IPS-20b (cell line): ENCODE measurements around the gene LRRC7.
A peak's percentile ranks its signal among the peaks of the same experiment; 100 is the strongest.
"Not testable (repeated sequence)": the region's sequence is repeated elsewhere in the genome, so short reads cannot be mapped to it uniquely, and the experiment has no call there.

ENCODE experiments used
- H3K27ac ChIP-seq: one replicate; pipeline ENCODE4 v1.5.1; 2013; ENCODE audit warnings: low read length
- H3K27me3 ChIP-seq: 2 replicates; pipeline ENCODE4 v1.6.1; 2013; ENCODE audit warnings: mild to moderate bottlenecking, low read length, inconsistent platforms; ENCODE audit not compliant: insufficient read depth
- H3K36me3 ChIP-seq: 2 replicates; pipeline ENCODE4 v1.6.1; 2013; ENCODE audit warnings: low read depth, mild to moderate bottlenecking, inconsistent platforms, low read length, moderate library complexity; ENCODE audit not compliant: insufficient read depth
- H3K4me1 ChIP-seq: 2 replicates; pipeline ENCODE4 v1.6.1; 2013; ENCODE audit warnings: mild to moderate bottlenecking, control low read depth, inconsistent platforms, low read length, moderate library complexity; ENCODE audit not compliant: insufficient read depth
- H3K4me3 ChIP-seq: 2 replicates; pipeline ENCODE4 v1.5.1; 2013; ENCODE audit warnings: mild to moderate bottlenecking, low read length, inconsistent platforms
- H3K9ac ChIP-seq: 2 replicates; pipeline ENCODE4 v1.6.1; 2013; ENCODE audit warnings: low read depth, mild to moderate bottlenecking, inconsistent platforms, low read length, moderate library complexity
- H3K9me3 ChIP-seq: 2 replicates; pipeline ENCODE4 v1.6.1; 2013; ENCODE audit warnings: mild to moderate bottlenecking, low read depth, low read length, inconsistent platforms; ENCODE audit not compliant: insufficient read depth

Gene LRRC7

DNA sequence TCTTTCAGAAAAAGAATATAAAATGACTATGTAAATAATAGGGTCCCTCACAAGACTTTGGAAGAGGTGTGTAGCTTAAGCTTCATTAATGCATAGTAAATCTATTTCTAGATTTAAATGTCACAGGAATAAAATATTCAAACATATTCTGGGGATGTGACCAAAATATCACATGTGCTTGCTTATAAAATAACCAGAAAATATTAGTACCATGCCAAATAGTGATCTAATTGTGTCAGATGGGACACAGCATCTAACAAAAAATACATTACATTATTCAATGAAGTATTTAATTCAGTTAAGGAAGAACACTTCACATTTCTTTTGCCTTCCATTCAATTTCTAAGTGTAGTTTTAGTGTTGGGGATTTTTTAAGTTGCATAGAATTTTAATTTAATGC lies 458.1 kb downstream of the LRRC7 start:
- Histone ChIP-seq H3K27ac (no peak overlapping the region), H3K4me3 (no peak overlapping the region), H3K27me3 (no peaks in the 10 kb centered on the region), H3K36me3 (no peaks in the 10 kb centered on the region), H3K9me3 (no peaks in the 10 kb centered on the region), H3K4me1 (no peaks in the 10 kb centered on the region), H3K9ac (no peak overlapping the region)

DNA sequence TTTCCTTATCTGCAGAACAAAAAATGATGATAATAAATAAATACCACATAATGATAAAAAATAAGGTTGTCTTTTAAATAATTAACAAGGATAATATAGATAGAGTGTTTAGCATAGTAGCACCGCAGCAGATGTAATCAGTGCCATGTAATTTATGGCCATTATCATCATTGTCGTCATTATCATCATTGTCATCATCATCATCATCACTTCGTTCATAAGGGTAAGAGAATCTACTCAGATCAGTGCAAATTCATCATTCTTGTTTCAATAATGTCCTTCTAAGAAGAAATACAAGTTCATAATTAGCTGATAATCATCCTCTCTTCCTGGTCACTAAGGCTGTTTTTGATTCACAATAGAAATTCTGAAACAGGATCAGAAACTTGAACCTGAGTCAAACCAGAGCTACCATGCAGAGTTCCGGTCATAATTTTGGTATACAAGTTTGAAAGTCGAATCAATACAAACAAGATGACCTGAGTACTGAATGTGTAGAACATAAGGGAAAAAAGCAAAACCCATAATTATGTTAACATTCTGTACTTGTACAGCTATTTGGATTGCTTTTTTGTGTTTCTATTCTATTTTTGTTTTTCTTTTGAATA lies 465.6 kb downstream of the LRRC7 start:
- H3K27ac ChIP-seq = no peak overlapping the region
- H3K27me3 ChIP-seq = no peaks in the 10 kb centered on the region
- peaks cover 4% of the 10 kb centered on the region; the same call in 1 of the 2 replicates for H3K4me1 ChIP-seq
- H3K4me3 ChIP-seq = no peak overlapping the region
- no peaks in the 10 kb centered on the region for H3K36me3 ChIP-seq
- no peaks in the 10 kb centered on the region for H3K9me3 ChIP-seq
- no peak overlapping the region for H3K9ac ChIP-seq

DNA sequence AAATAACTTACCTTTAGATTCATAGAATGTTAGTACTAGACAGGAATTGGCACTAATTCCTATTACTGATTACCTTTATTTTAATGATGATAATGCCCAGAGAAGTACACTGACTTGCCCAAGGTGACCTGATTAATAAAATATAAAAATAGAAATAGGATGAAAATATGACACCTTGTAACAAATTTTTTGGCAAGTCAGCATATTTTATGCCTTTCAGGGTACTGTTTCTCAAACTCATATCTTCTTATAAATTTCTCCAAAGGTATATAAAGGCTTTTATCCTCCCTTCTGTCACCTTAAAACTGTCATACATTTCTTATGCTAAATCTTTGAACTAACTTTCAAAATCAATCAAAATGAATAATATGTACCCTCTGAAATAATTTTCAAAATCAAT lies 466.2 kb downstream of the LRRC7 start:
- H3K36me3 ChIP-seq = no peaks in the 10 kb centered on the region

DNA sequence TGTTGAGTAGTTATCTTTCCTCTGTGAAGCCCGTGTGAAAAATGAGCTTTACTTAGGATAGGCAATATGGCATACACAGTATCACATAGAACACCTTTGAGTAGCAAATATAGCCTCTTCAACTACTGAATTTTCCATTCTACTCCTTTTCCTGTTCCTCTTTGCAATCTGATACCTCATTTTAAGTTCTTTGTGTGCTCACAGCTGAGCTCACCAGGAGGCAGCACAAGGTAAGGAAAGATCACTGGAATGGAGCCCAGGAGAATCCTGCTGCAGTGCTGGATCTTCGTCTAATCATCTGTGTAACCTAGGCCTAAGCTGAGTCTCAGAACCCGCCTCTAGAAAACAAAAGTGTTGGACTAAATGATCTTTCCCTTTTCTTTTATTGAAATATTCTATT lies 466.7 kb downstream of the LRRC7 start:
- Histone ChIP-seq H3K9me3 (no peaks in the 10 kb centered on the region), H3K36me3 (no peaks in the 10 kb centered on the region), H3K4me1 (peaks cover 4% of the 10 kb centered on the region; the same call in 1 of the 2 replicates), H3K27me3 (no peaks in the 10 kb centered on the region), H3K9ac (no peak overlapping the region), H3K4me3 (peak overlapping the region; percentile 22; the same call in 1 of the 2 replicates), H3K27ac (no peak overlapping the region)

More for the DNA sequence above, 466.2 kb downstream of the LRRC7 start:
- no peak overlapping the region for H3K9ac ChIP-seq
- peak overlapping the region; percentile 22; the same call in 1 of the 2 replicates for H3K4me3 ChIP-seq
- peaks cover 4% of the 10 kb centered on the region; the same call in 1 of the 2 replicates for H3K4me1 ChIP-seq
- no peak overlapping the region for H3K27ac ChIP-seq
- H3K9me3 ChIP-seq = no peaks in the 10 kb centered on the region
- H3K27me3 ChIP-seq = no peaks in the 10 kb centered on the region

DNA sequence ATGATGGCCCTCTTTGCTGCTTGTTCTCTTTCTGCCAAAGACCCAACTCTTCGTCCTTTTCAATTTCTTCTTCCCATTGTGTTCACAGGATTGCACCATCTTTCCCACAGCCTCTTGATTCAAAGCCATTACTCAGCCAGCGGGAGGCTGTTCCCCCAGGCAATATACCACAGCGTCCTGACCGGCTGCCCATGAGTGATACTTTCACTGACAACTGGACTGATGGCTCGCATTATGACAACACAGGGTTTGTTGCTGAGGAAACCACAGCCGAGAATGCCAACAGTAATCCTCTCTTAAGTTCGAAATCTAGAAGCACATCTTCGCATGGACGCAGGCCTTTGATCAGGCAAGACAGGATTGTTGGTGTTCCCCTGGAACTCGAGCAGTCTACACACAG lies 470.3 kb downstream of the LRRC7 start:
- no peak overlapping the region for H3K27ac ChIP-seq
- peaks cover 4% of the 10 kb centered on the region; the same call in 1 of the 2 replicates for H3K4me1 ChIP-seq
- no peaks in the 10 kb centered on the region for H3K36me3 ChIP-seq
- no peak overlapping the region for H3K4me3 ChIP-seq
- H3K9ac ChIP-seq = no peak overlapping the region
- no peaks in the 10 kb centered on the region for H3K9me3 ChIP-seq
- no peaks in the 10 kb centered on the region for H3K27me3 ChIP-seq

DNA sequence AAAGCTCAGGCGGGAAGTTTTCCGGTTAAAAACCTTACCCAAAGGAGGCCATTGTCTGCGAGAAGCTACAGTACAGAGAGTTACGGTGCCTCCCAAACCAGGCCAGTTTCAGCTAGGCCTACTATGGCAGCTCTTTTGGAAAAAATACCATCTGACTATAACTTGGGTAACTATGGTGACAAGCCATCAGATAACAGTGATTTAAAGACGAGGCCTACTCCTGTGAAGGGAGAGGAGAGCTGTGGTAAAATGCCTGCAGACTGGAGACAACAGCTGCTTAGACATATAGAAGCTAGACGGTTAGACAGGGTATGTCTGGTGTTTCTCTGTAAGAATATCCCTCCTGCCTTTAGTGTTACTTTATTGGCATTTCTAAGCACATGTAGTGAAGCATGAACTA lies 471.8 kb downstream of the LRRC7 start:
- H3K9ac ChIP-seq = no peak overlapping the region
- no peaks in the 10 kb centered on the region for H3K9me3 ChIP-seq

DNA sequence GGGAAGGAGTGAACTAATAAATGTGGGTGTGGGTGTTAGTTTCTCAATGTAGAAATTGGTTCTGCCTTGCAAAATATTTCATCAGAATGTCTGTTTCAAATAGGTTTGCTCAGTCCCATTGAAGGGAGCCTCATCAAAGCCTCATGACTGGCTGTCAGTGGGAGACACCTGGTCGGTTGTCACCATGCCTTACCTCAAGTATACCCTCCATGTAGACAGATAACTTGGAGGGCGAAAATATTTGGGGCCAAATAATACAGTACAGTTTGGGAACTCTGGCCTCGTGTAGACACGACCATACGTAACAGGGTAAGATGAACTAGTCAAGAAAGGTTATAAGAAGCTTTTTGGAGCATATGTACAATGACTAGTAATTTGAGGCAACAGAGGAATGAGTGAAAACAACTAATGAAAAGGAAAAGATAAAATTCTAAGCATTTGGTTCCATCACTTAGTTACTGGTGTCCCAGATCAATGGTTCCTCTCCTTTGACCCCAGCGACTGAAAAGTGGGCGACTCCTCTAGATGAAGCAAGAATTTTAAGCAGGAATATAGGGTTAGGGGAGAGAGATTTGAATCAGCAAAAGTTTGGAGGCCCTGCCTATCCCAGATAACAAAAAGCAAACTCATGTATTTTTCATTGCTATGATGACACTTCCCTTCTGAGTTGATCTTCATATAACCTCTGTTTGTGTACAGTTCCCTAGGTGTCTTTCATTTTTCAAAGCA lies 473.8 kb downstream of the LRRC7 start:
- Histone ChIP-seq H3K27ac (no peak overlapping the region), H3K4me3 (no peak overlapping the region), H3K9me3 (no peaks in the 10 kb centered on the region), H3K4me1 (peaks cover 3% of the 10 kb centered on the region; the same call in 1 of the 2 replicates), H3K9ac (no peak overlapping the region), H3K36me3 (no peaks in the 10 kb centered on the region), H3K27me3 (no peaks in the 10 kb centered on the region)

More for the DNA sequence above, 471.8 kb downstream of the LRRC7 start:
- no peaks in the 10 kb centered on the region for H3K27me3 ChIP-seq
- H3K4me1 ChIP-seq = peaks cover 3% of the 10 kb centered on the region; the same call in 1 of the 2 replicates
- no peak overlapping the region for H3K4me3 ChIP-seq
- H3K27ac ChIP-seq = no peak overlapping the region
- no peaks in the 10 kb centered on the region for H3K36me3 ChIP-seq

DNA sequence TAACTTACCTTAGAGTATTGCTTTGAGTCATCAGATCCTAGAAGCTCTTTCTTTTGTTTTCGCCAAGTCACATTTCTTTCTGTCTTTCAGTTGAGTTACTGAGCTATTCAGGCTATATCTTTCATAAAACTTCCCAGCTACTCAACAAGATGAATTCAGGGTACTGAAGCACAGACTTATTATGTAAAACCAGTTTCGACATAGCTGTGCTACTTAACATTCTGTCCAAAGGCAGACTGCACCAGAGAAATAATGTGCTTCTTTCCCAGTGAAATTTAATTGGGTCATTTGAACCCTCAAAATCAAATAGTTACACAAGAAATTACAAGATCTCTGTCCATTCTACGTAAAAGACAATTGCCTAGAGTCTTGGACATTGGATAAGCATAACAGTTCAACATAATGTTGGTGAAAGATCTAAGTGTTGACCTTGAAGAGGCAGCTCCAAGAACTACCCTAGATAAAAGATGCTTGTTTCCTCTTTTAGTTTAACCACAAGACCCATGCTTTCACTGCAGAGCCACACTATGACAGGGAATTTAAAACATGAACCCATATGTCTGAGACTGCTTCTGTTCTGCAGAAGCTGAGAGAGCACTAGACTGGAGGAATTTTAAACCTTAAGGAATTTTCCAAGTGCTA lies 474.5 kb downstream of the LRRC7 start:
- no peak overlapping the region for H3K4me3 ChIP-seq
- H3K27me3 ChIP-seq = no peaks in the 10 kb centered on the region
- H3K27ac ChIP-seq = no peak overlapping the region
- H3K4me1 ChIP-seq = peaks cover 3% of the 10 kb centered on the region; the same call in 1 of the 2 replicates
- no peaks in the 10 kb centered on the region for H3K9me3 ChIP-seq
- H3K9ac ChIP-seq = no peak overlapping the region
- no peaks in the 10 kb centered on the region for H3K36me3 ChIP-seq

DNA sequence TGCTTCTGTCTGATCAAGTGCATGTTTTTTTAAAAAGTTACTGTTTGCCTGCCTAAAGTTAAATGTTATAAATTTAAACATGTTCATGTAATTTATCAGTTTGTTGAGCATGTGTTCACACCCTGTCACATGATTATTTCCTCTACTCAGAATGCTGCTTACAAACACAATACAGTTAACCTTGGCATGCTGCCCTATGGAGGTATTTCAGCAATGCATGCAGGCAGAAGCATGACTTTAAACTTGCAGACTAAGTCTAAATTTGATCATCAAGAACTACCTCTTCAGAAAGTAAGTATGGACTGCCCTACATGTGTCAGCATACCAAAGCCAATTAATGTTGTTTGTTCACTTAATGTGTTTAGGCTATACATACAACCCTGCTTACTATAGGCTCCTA lies 476.1 kb downstream of the LRRC7 start:
- no peak overlapping the region for H3K27ac ChIP-seq
- no peaks in the 10 kb centered on the region for H3K36me3 ChIP-seq
- H3K27me3 ChIP-seq = no peaks in the 10 kb centered on the region
- no peaks in the 10 kb centered on the region for H3K9me3 ChIP-seq
- H3K4me1 ChIP-seq = peaks cover 3% of the 10 kb centered on the region; the same call in 1 of the 2 replicates
- no peak overlapping the region for H3K4me3 ChIP-seq
- no peak overlapping the region for H3K9ac ChIP-seq

DNA sequence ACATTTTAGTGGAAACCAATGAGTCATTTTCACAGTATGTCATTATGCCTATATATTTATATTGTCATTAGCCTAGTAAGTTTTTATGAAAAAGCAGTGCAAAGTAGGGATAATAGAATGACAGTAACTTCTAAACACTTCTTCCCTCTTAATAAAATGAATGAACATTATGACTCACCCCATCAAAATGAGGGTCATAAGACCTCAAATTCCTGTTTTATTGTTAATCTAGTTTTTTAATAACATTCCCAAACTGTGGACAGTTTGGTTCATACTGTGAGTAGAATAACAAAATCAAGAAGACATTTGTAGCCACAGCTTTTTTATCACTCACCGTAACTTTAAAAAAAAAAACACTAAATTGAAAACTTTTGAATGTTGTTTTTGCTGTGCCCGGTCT lies 477.1 kb downstream of the LRRC7 start:
- Histone ChIP-seq H3K9me3 (no peaks in the 10 kb centered on the region), H3K4me3 (no peak overlapping the region), H3K4me1 (peaks cover 3% of the 10 kb centered on the region; the same call in 1 of the 2 replicates), H3K27ac (no peak overlapping the region), H3K36me3 (no peaks in the 10 kb centered on the region), H3K9ac (no peak overlapping the region), H3K27me3 (no peaks in the 10 kb centered on the region)

DNA sequence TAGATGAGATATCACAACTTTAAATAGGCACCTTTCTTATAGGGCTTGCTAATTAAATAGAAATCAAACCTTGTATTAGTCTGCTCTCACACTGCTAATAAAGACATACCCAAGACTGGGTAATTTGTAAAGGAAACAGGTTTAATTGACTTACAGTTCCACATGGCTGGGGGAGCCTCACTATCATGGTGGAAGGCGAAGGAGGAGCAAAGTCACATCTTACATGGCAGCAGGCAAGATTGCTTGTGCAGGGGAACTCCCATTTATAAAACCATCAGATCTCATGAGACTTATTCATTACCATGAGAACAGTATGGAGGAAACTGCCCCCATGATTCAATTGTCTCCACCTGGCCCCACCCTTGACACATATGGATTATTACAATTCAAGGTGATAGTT lies 477.9 kb downstream of the LRRC7 start:
- H3K36me3 ChIP-seq, H3K27ac ChIP-seq, H3K4me3 ChIP-seq, H3K9ac ChIP-seq, H3K9me3 ChIP-seq, H3K4me1 ChIP-seq, H3K27me3 ChIP-seq: not testable (repeated sequence)
